Stimulated activated naive CD8-positive, alpha-beta T cell treated with anti-CD3 and anti-CD28 coated beads, Interleukin-15, amount 100 ng/mL, for 72 hours (primary cell): Measurements from ENCODE around the gene ABITRAM.
"Not testable (repeated sequence)": the region's sequence is repeated elsewhere in the genome, so short reads cannot be mapped to it uniquely, and the experiment has no call there.

Experiments used
- ATAC-seq: fragments of 150-1000 bp; cut with Tn5 transposase; 2 replicates; pipeline ENCODE4 v1.10.0; 2021; ENCODE audit warnings: mild to moderate bottlenecking, moderate library complexity
- DNase-seq, 2 donors: peaks; one replicate each; pipeline ENCODE4 v3.0.0; 2021 to 2022
- H3K27ac Mint-ChIP-seq, 2 donors: one replicate each; pipeline ENCODE4 v1.8.0; 2022; ENCODE audit warnings: mild to moderate bottlenecking in 2 of 2, mixed read lengths in 2 of 2, moderate library complexity in 2 of 2
- H3K27me3 Mint-ChIP-seq: one replicate; pipeline ENCODE4 v1.8.0; 2022; ENCODE audit warnings: mixed read lengths
- H3K4me1 Mint-ChIP-seq: one replicate; pipeline ENCODE4 v1.8.0; 2022; ENCODE audit warnings: mild to moderate bottlenecking, mixed read lengths
- H3K4me3 Mint-ChIP-seq, 2 donors: one replicate each; pipeline ENCODE4 v1.8.0; 2022; ENCODE audit warnings: mild to moderate bottlenecking in 2 of 2, mixed read lengths in 2 of 2, moderate library complexity in 1 of 2
- H3K9me3 Mint-ChIP-seq, 2 donors: one replicate each; pipeline ENCODE4 v1.8.0; 2022; ENCODE audit warnings: mixed read lengths in 2 of 2

ABITRAM gene

DNA sequence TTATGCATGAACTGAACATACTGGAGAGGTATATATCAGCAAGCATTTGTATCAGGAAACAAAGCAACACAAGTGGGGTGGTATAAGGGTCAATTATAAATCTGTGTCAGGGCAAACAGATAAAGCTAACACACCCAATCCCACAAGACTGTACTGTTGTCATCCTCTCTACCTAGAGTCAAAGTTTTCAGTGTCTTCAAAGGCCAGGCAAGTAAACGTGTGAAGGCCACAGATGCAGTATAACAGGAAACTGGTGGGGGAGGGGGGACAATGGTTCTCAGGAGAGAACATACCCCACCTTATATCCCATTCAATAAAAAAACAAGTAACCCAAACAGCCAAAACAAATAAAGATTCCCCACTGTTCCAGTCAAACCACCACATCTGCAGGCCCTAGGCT, 22.4 kb upstream of the ABITRAM start:
- Mint-ChIP-seq H3K27ac (no peak overlapping the region), H3K27me3 (no peaks in the 10 kb centered on the region), H3K4me3 (no peak overlapping the region), H3K9me3 (no peaks in the 10 kb centered on the region), H3K4me1 (peaks cover 8% of the 10 kb centered on the region)
- DNase-seq: no peak
- no peak for ATAC-seq

DNA sequence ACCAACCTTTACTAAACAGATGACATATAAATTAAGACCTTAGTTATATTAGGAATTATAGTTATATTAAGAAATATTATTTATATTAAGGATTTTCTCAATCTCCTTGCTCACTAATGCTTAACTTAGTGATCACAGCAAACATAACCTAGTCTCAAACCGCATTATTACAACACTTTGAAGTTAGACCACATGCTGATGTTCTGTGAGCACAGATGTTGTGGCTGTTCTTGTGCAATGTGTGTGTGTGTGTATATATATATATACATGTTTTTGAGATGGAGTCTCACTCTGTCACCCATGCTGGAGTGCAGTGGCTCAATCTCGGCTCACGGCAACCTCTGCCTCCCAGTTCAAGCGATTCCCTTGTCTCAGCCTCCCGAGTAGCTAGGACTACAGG, 20.8 kb upstream of the ABITRAM start:
- ATAC-seq (no peak), DNase-seq (no peak)
- no peak overlapping the region for H3K27ac Mint-ChIP-seq
- peaks cover 8% of the 10 kb centered on the region for H3K4me1 Mint-ChIP-seq
- no peaks in the 10 kb centered on the region for H3K9me3 Mint-ChIP-seq
- H3K4me3 Mint-ChIP-seq: no peak overlapping the region
- no peaks in the 10 kb centered on the region for H3K27me3 Mint-ChIP-seq

DNA sequence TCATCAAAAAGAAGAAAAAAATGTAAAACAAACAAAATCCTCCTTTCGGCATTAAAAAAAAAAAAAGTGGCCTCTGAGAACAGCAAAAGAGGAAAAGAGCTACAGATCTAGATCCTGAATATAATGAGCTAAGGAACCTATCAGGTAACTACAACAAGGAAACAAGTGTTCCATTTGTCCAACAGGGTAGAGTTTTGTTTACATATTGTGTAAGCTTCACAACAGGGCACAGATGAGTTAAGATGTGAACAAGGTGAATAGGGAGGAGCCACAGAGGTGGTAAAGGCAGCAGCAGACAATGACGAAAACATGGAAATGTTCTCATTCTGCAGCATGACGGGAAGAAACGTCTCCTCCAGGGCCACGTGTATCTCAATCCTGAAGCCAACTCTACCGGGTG, 14.7 kb upstream of the ABITRAM start:
- Mint-ChIP-seq H3K27ac (no peak overlapping the region), H3K9me3 (no peaks in the 10 kb centered on the region), H3K4me1 (no peaks in the 10 kb centered on the region), H3K27me3 (no peaks in the 10 kb centered on the region), H3K4me3 (no peak overlapping the region)
- ATAC-seq (no peak), DNase-seq (no peak)

DNA sequence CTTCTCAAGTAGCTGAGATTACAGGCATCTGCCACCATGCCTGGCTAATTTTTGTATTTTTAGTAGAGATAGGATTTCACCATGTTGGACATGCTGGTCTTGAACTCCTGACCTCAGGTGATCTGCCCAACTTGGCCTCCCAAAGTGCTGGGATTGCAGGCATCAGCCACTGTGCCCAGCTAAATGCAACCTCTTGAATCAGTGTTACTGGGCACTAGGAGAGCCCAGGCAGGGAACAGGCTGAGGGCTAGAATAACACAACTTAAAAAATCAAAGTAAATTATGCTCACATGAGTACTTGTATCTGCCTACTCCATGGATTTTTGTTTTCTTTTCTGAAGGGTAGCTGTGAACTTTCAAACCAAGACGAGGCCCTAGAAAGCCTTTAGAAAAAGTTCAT, 13.8 kb upstream of the ABITRAM start:
- H3K27ac Mint-ChIP-seq: peak overlapping the region in 1 of 2 donors; percentile 19
- not testable (repeated sequence) for DNase-seq, H3K9me3 Mint-ChIP-seq, H3K4me3 Mint-ChIP-seq, H3K4me1 Mint-ChIP-seq, H3K27me3 Mint-ChIP-seq, ATAC-seq

DNA sequence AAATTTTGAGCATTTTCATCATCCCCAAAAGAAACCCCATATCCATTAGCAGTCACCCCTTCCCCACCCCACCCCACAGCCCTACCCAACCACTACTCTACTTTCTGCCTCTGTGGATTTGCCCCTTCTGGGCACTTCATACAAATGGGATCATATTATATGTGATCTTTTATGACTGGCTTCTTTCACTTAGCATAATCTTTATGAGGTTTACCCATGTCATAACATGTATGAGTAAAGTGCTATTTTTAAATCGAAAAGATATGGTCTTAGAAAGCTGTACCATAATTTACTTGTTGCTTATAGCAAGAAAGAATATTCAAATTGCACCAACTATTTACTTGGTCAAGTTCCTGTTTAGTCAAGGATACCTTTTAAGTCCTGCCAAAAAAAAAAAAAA, 13.0 kb upstream of the ABITRAM start:
- H3K4me3 Mint-ChIP-seq: no peak overlapping the region
- no peaks in the 10 kb centered on the region for H3K27me3 Mint-ChIP-seq
- ATAC-seq (no peak), DNase-seq (no peak)
- no peaks in the 10 kb centered on the region for H3K9me3 Mint-ChIP-seq
- no peak overlapping the region for H3K27ac Mint-ChIP-seq
- no peaks in the 10 kb centered on the region for H3K4me1 Mint-ChIP-seq

DNA sequence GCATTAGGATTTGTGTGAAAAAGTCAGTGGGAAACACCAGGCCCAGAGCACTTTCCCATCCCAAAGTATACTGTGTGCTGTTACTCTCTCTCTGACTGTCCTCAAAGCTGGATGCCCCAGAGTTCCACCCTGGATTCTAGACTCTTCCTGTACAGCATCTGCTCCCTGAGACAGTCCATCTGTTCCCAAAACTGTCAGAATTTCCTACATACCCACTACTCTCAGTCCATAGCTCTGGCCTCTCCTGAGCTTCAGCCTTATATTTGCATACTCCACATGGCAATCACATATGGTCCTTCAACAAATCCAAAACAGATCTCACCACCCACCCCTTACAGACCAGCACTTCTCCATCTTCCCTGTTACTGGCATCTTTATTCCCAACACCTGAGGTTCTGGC, 9.7 kb upstream of the ABITRAM start:
- Mint-ChIP-seq H3K4me3 (no peak overlapping the region), H3K27ac (peak overlapping the region; percentile 39 to 63), H3K9me3 (no peaks in the 10 kb centered on the region), H3K4me1 (no peaks in the 10 kb centered on the region), H3K27me3 (no peaks in the 10 kb centered on the region)
- ATAC-seq (no peak), DNase-seq (no peak)

DNA sequence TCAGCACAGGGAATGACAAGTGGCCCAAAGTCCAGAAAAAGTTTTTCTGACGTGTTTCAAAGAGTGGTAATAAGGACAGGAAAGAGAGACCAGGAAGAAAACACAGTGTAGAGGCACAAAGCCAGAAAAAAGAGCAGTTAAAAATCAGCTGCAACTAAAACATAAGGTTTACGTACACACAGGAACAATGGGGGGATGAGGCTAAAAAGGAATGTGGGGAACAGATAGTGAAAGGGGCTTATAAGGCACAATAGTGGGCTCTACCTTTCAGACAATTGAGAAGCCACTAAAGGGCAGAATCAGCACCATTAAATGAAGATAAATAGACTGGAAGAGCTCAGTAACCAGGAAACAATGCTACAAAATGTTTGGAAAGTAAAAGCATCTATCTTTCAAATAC, 5.8 kb upstream of the ABITRAM start:
- no peaks in the 10 kb centered on the region for H3K27me3 Mint-ChIP-seq
- H3K4me1 Mint-ChIP-seq: peaks cover 10% of the 10 kb centered on the region
- no peak for ATAC-seq
- DNase-seq: no peak
- H3K9me3 Mint-ChIP-seq: no peaks in the 10 kb centered on the region
- H3K4me3 Mint-ChIP-seq: no peak overlapping the region
- no peak overlapping the region for H3K27ac Mint-ChIP-seq

DNA sequence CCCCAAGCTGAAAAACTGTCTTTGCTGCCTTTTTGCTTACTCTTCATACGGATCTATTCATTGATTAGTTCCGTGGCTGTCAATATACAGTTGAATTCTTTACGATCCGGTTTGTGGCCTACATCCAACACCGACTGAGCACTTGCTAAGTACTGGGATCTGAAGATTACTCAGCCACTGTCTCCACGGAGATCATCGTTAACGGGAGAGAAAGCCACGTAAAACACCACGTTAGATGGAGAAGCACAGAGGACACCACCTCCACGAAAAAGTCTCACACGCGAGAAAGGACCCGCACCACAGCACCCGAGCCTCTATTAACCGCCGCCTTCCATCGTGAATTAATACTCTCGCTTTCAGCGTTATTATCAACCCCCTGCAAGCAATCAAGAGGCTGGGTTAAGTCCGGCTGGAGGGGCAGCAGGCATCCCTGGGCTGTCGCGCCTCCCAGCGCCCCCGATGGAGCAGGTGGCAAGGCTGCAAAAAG, 926 bp upstream of the ABITRAM start:
- H3K27me3 Mint-ChIP-seq: no peaks in the 10 kb centered on the region
- H3K9me3 Mint-ChIP-seq: no peaks in the 10 kb centered on the region
- H3K4me3 Mint-ChIP-seq: peak overlapping the region; percentile 93 to 97
- H3K27ac Mint-ChIP-seq: peak overlapping the region; percentile 95 to 97
- ATAC-seq (no peak), DNase-seq (peak in 1 of 2 donors; percentile 10)
- peaks cover 20% of the 10 kb centered on the region for H3K4me1 Mint-ChIP-seq

DNA sequence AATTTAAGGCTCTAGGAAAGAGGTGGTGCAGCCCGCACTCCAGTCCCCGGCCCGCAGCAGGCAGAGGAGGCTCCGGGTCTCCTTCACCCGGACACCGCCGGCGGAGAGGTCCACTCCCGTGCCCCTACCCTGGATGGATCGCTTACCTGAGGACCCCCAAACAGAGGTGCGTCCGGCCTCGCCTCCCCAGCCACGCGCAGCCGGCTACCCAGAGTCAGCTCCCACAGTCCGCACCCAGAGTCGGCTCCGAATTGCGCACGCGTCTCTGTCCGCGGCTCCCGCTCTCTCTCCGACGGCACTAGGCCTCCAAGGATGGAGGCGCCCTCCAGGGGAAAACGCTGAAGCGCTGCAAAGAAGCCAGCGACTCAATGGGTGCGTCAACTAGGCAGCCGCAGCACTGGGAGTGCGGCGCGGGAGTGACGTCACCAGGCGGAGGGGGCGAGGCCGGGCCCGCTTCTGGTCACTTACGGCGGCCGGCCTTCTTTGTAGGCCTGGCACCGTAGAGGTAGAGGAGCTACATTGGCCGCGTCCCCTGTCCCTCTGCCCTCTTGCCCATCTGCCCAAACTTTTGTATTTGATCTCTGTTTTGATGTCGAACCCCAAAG, 380 bp upstream of the ABITRAM start, which contains the start of gene ELP1:
Gene ELP1 (minus strand): TSS at position 407 of the 605 bp plus-strand sequence. CDS start 2,978 bp downstream, outside the sequence.
- H3K4me3 Mint-ChIP-seq: peak within 1 kb of the TSS; percentile 93 to 97
- peaks cover 20% of the 10 kb centered on the region for H3K4me1 Mint-ChIP-seq
- no peaks in the 10 kb centered on the region for H3K27me3 Mint-ChIP-seq
- DNase-seq: peak; percentile 87 to 93
- ATAC-seq: peak; percentile 92
- H3K27ac Mint-ChIP-seq: peak within 1 kb of the TSS; percentile 95 to 97
- no peaks in the 10 kb centered on the region for H3K9me3 Mint-ChIP-seq

DNA sequence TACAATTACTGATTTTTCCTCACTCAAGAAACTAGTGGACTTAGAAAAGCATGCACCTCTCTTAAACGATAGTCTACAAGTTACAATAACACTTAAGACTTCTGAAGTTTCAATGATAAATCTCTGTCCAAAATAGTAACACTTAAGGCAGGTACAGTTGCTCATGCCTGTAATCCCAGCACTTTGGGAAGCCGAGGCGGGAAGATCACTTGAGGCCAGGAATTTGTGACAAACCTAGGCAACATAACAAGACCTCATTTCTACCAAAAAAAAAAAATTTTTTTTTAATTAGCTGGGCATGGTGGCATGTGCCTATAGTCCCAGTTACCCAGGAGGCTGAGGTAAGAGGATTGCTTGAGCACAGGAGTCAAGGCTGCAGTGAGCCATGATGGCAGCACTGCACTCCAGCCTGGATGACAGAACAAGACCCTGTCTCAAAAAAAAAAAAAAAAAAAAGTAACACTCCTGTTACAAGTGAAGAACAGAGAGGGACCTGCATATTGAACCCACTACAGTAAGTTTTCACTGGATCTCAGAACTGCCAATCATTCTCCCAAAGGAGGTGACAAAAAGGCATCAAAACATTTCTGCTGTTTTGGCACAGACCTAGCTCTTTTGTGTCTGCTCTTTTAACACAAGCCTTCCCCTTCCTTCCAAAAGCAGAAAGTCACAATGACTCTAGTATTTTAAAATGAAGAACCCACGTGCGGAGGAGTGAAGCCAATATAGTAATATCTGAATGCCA, 3.5 kb downstream of the ABITRAM start:
- no peaks in the 10 kb centered on the region for H3K27me3 Mint-ChIP-seq
- no peak overlapping the region for H3K27ac Mint-ChIP-seq
- no peaks in the 10 kb centered on the region for H3K9me3 Mint-ChIP-seq
- peaks cover 14% of the 10 kb centered on the region for H3K4me1 Mint-ChIP-seq
- DNase-seq (no peak), ATAC-seq (no peak)
- no peak overlapping the region for H3K4me3 Mint-ChIP-seq

DNA sequence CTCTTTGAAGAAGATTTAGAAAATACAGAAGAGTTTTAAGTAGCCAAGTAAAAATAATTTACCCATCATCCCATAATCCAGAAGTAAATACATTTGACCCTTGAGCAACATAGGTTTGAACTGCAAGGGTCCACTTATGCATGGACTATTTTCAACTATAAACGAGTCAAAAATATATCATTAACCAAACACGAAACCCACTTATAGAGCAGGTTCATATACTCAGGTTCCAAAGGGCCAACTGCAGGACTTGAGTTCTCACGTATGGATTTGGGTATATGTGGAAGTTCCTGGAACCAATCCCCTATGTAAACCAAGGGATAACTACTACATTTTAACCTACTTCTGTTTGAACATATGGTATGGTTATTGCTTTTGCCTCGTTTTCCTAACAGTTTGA, 5.8 kb downstream of the ABITRAM start:
- Mint-ChIP-seq H3K27ac (no peak overlapping the region), H3K4me3 (no peak overlapping the region), H3K4me1 (peaks cover 4% of the 10 kb centered on the region), H3K27me3 (no peaks in the 10 kb centered on the region), H3K9me3 (no peaks in the 10 kb centered on the region)
- DNase-seq (no peak), ATAC-seq (no peak)

DNA sequence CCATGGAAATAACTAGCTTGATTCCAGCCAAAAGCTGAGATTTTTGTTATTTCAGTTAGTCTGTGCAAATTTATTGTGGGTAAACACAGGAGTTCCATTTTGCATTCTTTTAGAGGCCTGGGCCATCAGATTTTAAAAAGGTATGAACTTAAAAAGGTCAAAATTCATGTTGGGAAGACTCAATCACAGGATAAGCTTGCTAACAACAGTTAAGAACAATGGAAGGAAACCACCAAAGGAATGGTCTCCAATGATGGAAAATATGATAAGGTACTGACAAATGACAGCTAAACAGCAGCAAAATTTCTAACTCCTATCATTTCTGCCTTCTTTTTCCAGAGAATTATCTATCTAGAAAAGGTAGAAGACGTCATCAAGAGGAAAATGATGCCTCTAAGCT, 16.0 kb downstream of the ABITRAM start:
- Mint-ChIP-seq H3K27me3 (no peaks in the 10 kb centered on the region), H3K27ac (no peak overlapping the region), H3K9me3 (no peaks in the 10 kb centered on the region), H3K4me1 (no peaks in the 10 kb centered on the region), H3K4me3 (no peak overlapping the region)
- ATAC-seq: no peak
- no peak for DNase-seq

DNA sequence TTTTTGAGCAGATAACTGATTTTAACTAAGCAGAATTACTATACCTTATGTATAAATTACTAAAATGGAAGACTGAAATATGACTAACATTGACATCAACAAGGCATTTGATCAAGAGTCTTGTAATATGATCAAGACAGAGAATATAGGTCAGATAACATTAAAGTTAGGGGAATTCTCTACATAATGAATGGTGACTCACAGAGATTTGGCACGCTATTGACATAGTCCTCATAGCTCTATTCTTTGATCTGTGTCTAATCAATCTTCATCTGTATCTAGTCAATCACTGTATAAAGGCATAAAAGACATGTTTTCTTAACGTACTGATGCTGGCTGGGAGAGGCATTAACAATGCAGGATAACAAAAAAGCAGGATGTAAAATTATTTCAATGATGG, 17.4 kb downstream of the ABITRAM start:
- ATAC-seq (no peak), DNase-seq (no peak)
- no peaks in the 10 kb centered on the region for H3K4me1 Mint-ChIP-seq
- H3K9me3 Mint-ChIP-seq: no peaks in the 10 kb centered on the region
- H3K27me3 Mint-ChIP-seq: no peaks in the 10 kb centered on the region
- no peak overlapping the region for H3K4me3 Mint-ChIP-seq
- H3K27ac Mint-ChIP-seq: no peak overlapping the region

DNA sequence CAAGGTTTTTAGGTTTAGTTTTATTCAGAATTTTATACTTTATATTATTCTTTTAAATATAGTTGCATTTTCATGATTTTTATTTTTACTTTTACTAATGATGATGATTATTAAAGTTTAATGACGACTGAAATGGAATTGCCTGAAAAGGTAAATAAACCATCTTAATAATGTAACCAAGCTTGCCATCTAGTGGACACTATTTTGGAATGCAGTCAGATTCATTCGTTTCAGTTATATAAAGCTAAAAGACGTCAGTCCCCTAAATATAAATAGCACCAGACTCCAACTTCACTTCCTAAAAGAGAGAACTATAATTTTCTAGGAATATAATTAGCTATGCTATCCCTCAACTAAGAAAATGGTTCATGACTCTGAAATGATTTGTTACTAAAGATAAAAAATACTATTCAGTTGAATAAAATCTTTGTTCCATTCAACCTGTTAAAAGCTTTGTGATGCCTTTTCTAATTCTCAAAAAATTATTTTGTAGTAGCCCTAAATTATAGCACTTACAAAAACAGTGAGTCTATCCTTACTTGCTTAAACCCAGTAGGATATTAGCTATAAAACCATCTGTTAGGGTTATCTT, 19.9 kb downstream of the ABITRAM start:
- Mint-ChIP-seq H3K27me3 (no peaks in the 10 kb centered on the region), H3K4me1 (no peaks in the 10 kb centered on the region), H3K27ac (no peak overlapping the region), H3K4me3 (no peak overlapping the region), H3K9me3 (no peaks in the 10 kb centered on the region)
- no peak for DNase-seq
- no peak for ATAC-seq

DNA sequence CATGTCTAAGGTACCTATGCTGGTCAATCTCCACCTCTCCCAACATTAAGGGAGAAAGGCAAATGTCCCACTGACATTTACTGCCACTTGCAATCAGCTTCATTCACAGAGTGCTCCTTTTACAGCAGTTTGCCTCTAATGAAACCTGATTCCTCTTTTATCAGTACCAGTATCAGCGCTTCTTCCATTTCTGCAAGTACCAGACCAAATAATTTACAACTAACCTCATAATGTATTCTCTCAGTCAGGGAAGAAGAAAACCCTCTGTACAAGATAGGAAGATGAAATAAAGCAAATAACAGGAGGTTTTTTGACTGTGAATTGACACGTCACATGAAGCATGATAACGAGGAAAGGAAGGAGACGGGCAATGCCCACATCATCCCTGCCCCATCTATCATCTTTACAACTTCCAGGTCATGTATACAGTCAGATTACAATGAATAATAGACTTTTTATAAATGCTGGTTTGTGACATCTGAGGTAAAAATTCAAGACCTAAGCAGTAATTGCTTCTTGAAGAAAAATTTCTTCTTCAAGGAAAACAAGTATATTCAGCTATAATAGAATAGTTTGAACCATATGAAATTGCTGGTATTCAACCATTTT, 21.9 kb downstream of the ABITRAM start:
- H3K4me3 Mint-ChIP-seq: no peak overlapping the region
- H3K9me3 Mint-ChIP-seq: no peaks in the 10 kb centered on the region
- no peaks in the 10 kb centered on the region for H3K4me1 Mint-ChIP-seq
- no peak overlapping the region for H3K27ac Mint-ChIP-seq
- no peak for DNase-seq
- no peaks in the 10 kb centered on the region for H3K27me3 Mint-ChIP-seq
- no peak for ATAC-seq

DNA sequence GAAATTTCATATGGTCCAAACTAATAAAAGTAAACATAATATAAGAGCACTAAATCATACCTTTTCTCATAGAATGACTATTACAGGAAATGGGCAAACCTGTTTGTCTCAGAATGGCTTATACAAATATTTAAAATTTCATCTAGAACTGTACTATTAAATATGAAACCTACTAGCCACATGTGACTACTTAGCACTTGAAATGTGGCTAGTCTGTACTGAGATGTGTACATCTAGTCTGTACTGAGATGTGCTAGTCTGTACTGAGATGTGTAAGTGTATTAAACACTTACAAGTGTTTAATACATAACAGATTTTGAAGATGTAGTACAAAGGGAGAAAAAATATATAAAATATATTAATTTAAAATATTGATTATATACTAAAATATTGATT, 22.4 kb downstream of the ABITRAM start:
- Mint-ChIP-seq H3K4me3 (no peak overlapping the region), H3K27me3 (no peaks in the 10 kb centered on the region), H3K27ac (no peak overlapping the region), H3K4me1 (no peaks in the 10 kb centered on the region), H3K9me3 (no peaks in the 10 kb centered on the region)
- no peak for DNase-seq
- peak; percentile 84 for ATAC-seq
